ENCODE results near the gene MSI2.

DNA sequence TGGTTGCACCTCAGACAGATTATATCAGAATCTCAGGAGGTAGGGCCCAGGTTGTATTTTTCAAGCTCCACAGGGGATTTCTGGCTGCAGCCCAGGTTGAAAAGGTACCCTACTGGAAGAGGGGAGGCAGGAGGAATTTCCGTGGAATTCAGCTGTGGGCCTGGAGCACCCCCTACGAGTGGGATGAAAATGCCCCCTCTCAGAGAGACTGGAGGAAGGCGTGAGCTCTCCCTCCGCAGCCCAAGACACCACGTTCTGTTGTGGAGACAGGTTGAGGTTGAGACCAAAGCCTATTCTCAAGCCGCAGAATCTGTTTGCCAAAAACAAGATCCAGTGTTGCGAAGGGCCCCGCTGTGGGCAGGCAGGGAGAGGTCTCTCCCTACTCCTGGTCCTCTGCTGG lies 386.7 kb downstream of the MSI2 start:
- TF ChIP-seq, protein P1, sequence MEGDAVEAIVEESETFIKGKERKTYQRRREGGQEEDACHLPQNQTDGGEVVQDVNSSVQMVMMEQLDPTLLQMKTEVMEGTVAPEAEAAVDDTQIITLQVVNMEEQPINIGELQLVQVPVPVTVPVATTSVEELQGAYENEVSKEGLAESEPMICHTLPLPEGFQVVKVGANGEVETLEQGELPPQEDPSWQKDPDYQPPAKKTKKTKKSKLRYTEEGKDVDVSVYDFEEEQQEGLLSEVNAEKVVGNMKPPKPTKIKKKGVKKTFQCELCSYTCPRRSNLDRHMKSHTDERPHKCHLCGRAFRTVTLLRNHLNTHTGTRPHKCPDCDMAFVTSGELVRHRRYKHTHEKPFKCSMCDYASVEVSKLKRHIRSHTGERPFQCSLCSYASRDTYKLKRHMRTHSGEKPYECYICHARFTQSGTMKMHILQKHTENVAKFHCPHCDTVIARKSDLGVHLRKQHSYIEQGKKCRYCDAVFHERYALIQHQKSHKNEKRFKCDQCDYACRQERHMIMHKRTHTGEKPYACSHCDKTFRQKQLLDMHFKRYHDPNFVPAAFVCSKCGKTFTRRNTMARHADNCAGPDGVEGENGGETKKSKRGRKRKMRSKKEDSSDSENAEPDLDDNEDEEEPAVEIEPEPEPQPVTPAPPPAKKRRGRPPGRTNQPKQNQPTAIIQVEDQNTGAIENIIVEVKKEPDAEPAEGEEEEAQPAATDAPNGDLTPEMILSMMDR (conservative IDR thresholded peaks at IDR 0.05; ENCODE audit: low read length), result no peak
- TF ChIP-seq EZH2phosphoT487 (IDR thresholded peaks at IDR 0.05; ENCODE audit: borderline replicate concordance, low read depth, low read length), result no peak
